ENCODE results near the gene KLKB1. TPM values are rescaled to one million over a fixed set of nuclear protein-coding genes. Genes with fewer than 3 reads are reported as not detected.

KLKB1 gene
- polyA plus RNA-seq, 1 of the 3 experiments (the other 2 are of a cell fraction) = 0.12 TPM

DNA sequence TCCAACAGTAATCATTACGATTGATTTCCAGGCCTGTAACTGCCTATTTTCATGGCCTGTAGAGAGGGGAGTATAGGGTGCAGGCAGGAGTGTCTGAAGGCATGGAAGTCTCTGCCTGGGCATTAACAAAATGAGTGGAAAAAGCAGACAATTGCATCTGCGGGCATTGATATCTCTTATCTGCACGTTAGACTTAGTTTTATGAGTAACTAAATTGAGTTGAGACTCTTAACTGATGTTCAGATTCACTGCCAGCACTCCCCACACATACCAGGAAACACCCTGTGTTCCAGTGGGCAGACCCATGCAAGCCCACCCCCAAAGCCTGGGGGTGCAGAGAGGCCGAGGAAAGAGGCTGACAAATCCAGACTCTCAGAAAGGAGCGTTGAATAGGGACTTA, 72.0 kb downstream of the KLKB1 start (continued):
- TF ChIP-seq ELF1 (IDR thresholded peaks at IDR 0.05) = no peak
- TF ChIP-seq RCOR1 (IDR thresholded peaks at IDR 0.05; ENCODE audit: low read length) = peak; percentile 65; the same call in 1 of the 2 replicates
- no peak for TF ChIP-seq CHD2 (IDR thresholded peaks at IDR 0.05; ENCODE audit: low read length, partially characterized antibody)
- TF ChIP-seq GATA2 (CRISPR knock-in tag; IDR thresholded peaks at IDR 0.05) = 0 out of 2 replicates have a peak, but pooled peaks have one; percentile 19

DNA sequence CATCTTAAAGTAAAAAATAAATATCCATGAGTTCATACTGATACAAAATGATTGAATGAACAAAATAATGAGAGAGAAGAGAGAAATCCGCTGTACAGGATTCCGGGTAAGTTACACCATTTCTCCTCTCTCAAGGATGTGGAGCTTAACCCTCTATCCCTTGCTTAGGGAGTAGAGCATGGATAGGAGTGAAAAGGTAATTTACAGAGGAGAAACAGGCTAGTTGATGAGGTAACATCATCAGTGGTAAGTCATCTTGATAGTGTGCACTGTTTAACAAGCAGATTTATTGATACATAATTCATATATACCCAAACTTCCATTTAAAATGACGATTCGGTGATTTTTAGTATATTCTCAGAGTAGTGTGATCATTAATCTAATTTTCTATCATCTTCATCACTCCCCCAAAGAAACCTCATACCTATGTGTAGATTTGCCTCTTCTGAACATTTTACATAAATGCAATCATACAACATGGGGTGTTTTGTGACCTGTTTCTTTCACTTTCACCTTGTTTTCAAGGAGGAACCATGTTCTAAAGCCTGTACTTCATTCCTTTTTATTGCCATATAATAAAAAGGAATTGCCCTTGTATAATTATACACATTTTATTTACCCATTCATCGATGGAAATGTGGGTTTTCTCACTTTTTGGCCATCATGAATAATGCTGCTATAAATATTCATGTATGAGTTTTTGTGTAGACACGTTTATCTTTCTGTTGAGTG, 73.5 kb downstream of the KLKB1 start:
- Histone ChIP-seq H3K9me2 (no peaks in the 10 kb centered on the region), H3K79me2 (ENCODE audit: insufficient read depth) (no peaks in the 10 kb centered on the region), H3K27ac (ENCODE audit: low read depth in 2 of 2, low read length in 1 of 2) (no peak overlapping the region), H3K9ac (no peak overlapping the region), H3K4me1 (ENCODE audit: control insufficient read depth in 1 of 2, insufficient read depth in 2 of 2, low read depth in 1 of 2, low read length in 1 of 2) (no peaks in the 10 kb centered on the region), H3K36me3 (replicated peaks in 1 of 2; ENCODE audit: control insufficient read depth in 1 of 2, insufficient read depth in 2 of 2, low read length in 1 of 2) (no peaks in the 10 kb centered on the region), H3K27me3 (ENCODE audit: insufficient read depth) (peaks cover 6% of the 10 kb centered on the region; the same call in 1 of the 2 replicates), H2AFZ (ENCODE audit: low read depth) (no peak overlapping the region), H4K20me1 (ENCODE audit: insufficient read depth) (no peaks in the 10 kb centered on the region), H3K4me2 (no peak overlapping the region), H3K4me3 (ENCODE audit: low read depth in 2 of 2, low read length in 1 of 2) (no peak overlapping the region), H3F3A (replicated peaks; ENCODE audit: insufficient read depth) (no peaks in the 10 kb centered on the region), H3K9me3 (no peaks in the 10 kb centered on the region)
- ChIA-PET POLR2A (no interaction called here), CTCF (interaction anchor here (10.1 kb wide), 1 partner anchor 285 kb away, joined by 97 read pairs; no protein-coding TSS in a partner anchor)
- no peak for DNase-seq
- 31% methylated on average over 6 of the region's 6 CpGs for WGBS (ENCODE audit: low lambda C conversion rate)
- TF ChIP-seq YY1 (IDR thresholded peaks at IDR 0.05; ENCODE audit: low read depth) (no peak), RXRA (IDR thresholded peaks at IDR 0.05; ENCODE audit: borderline replicate concordance, low read depth) (no peak), MEF2A (IDR thresholded peaks at IDR 0.05; ENCODE audit: borderline replicate concordance, low read depth) (no peak), USF1 (IDR thresholded peaks at IDR 0.05; ENCODE audit: borderline replicate concordance, low read depth) (no peak), RAD21 (IDR thresholded peaks at IDR 0.05; ENCODE audit: low read length) (no peak), NRF1 (IDR thresholded peaks at IDR 0.05; ENCODE audit: low read depth, low read length) (no peak), RCOR1 (IDR thresholded peaks at IDR 0.05; ENCODE audit: low read length) (no peak), EP300 (IDR thresholded peaks at IDR 0.05; ENCODE audit: borderline replicate concordance in 1 of 2, low read depth in 1 of 2, low read length in 1 of 2) (no peak), SMC3 (IDR thresholded peaks at IDR 0.05; ENCODE audit: low read depth, low read length) (no peak), ELF1 (IDR thresholded peaks at IDR 0.05) (no peak), USF2 (IDR thresholded peaks at IDR 0.05; ENCODE audit: borderline replicate concordance, low read depth, low read length) (no peak), MXI1 (IDR thresholded peaks at IDR 0.05; ENCODE audit: low read depth, low read length) (no peak), POLR2AphosphoS5 (IDR thresholded peaks at IDR 0.05; ENCODE audit: low read depth, low read length) (no peak), TAF1 (IDR thresholded peaks at IDR 0.05; ENCODE audit: borderline replicate concordance, low read depth, low read length) (no peak), JUND (IDR thresholded peaks at IDR 0.05) (no peak), TCF12 (IDR thresholded peaks at IDR 0.05) (no peak)
- TF ChIP-seq, protein P1, sequence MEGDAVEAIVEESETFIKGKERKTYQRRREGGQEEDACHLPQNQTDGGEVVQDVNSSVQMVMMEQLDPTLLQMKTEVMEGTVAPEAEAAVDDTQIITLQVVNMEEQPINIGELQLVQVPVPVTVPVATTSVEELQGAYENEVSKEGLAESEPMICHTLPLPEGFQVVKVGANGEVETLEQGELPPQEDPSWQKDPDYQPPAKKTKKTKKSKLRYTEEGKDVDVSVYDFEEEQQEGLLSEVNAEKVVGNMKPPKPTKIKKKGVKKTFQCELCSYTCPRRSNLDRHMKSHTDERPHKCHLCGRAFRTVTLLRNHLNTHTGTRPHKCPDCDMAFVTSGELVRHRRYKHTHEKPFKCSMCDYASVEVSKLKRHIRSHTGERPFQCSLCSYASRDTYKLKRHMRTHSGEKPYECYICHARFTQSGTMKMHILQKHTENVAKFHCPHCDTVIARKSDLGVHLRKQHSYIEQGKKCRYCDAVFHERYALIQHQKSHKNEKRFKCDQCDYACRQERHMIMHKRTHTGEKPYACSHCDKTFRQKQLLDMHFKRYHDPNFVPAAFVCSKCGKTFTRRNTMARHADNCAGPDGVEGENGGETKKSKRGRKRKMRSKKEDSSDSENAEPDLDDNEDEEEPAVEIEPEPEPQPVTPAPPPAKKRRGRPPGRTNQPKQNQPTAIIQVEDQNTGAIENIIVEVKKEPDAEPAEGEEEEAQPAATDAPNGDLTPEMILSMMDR (IDR thresholded peaks at IDR 0.05) = no peak

Measured in SK-N-SH (cell line).